HEK293 (cell line): ENCODE results near the gene SLC38A10.

Source experiments
- CTCF ChIA-PET: fragments of 350-600 bp; formaldehyde crosslinking; extraction: SDS; loops from one replicate; lab custom pipeline; 2021; ENCODE audit warnings: antibody characterized with exemption; lab: Yijun Ruan, JAX
- POLR2A ChIA-PET: fragments of 300-600 bp; formaldehyde crosslinking; extraction: SDS; loops from one replicate; lab custom pipeline; 2020; ENCODE audit warnings: antibody characterized with exemption, inconsistent platforms; lab: Yijun Ruan, JAX
- H3K27ac ChIP-seq: fragments of 200-500 bp; sonication (Bioruptor generic); 2 replicates; pipeline ENCODE4 v1.5.1; 2014; ENCODE audit warnings: low read depth, low read length, control low read depth, inconsistent platforms; ENCODE audit errors: extremely low read depth
- H3K36me3 ChIP-seq, 2 experiments: fragments of 200-500 bp in 1 of 2; sonication (Bioruptor generic) in 1 of 2; 1 replicate in 1 of 2; 2 replicates in 1 of 2; pipeline ENCODE4 v1.5.1; 2014 to 2017; ENCODE audit warnings: inconsistent platforms in 2 of 2, low read length in 2 of 2; ENCODE audit not compliant: control insufficient read depth in 2 of 2, insufficient read depth in 1 of 2
- H3K4me1 ChIP-seq: fragments of 200-500 bp; sonication (Bioruptor generic); 2 replicates; pipeline ENCODE4 v1.5.1; 2014; ENCODE audit warnings: mild to moderate bottlenecking, low read length, inconsistent platforms; ENCODE audit not compliant: control insufficient read depth, insufficient read depth
- H3K4me3 ChIP-seq: 2 replicates; pipeline ENCODE4 v1.5.1; 2011; ENCODE audit warnings: low read depth, mild to moderate bottlenecking, control low read depth, low read length, moderate library complexity
- H3K9me3 ChIP-seq: fragments of 200-500 bp; sonication (Bioruptor generic); 2 replicates; pipeline ENCODE4 v1.5.1; 2014; ENCODE audit warnings: low read depth, low read length, inconsistent platforms; ENCODE audit not compliant: control insufficient read depth, insufficient read depth
- SCRT1 ChIP-seq: fragments of 450-650 bp; formaldehyde crosslinking; IDR thresholded peaks from 2 replicates; pipeline ENCODE4 v1.5.1; 2016; ENCODE audit warnings: missing biosample characterization, missing genetic modification characterization, borderline replicate concordance
- SCRT2 ChIP-seq: fragments of 450-650 bp; formaldehyde crosslinking; IDR thresholded peaks from 2 replicates; pipeline ENCODE4 v1.5.1; 2016; ENCODE audit warnings: missing biosample characterization, missing genetic modification characterization
- ZFHX2 ChIP-seq: fragments of 450-650 bp; formaldehyde crosslinking; conservative IDR thresholded peaks from 2 replicates; pipeline ENCODE4 v1.5.1; 2016; ENCODE audit warnings: missing biosample characterization, missing genetic modification characterization
- ZNF2 ChIP-seq: fragments of 450-650 bp; formaldehyde crosslinking; IDR thresholded peaks from 2 replicates; pipeline ENCODE4 v1.5.1; 2016; ENCODE audit warnings: missing biosample characterization, missing genetic modification characterization
- ZNF416 ChIP-seq: fragments of 450-650 bp; formaldehyde crosslinking; IDR thresholded peaks from 2 replicates; pipeline ENCODE4 v1.5.1; 2016; ENCODE audit warnings: missing biosample characterization, missing genetic modification characterization
- ZNF423 ChIP-seq: fragments of 450-650 bp; formaldehyde crosslinking; IDR thresholded peaks from 2 replicates; pipeline ENCODE4 v1.5.1; 2016; ENCODE audit warnings: missing biosample characterization, missing genetic modification characterization
- ZNF658 ChIP-seq: fragments of 450-650 bp; formaldehyde crosslinking; IDR thresholded peaks from 2 replicates; pipeline ENCODE4; 2016; ENCODE audit warnings: missing biosample characterization, missing genetic modification characterization
- ZNF768 ChIP-seq: fragments of 450-650 bp; formaldehyde crosslinking; IDR thresholded peaks from 2 replicates; pipeline ENCODE4 v1.5.1; 2018; ENCODE audit warnings: missing biosample characterization, mild to moderate bottlenecking, missing genetic modification characterization
- ZNF776 ChIP-seq: fragments of 450-650 bp; formaldehyde crosslinking; IDR thresholded peaks from 2 replicates; pipeline ENCODE4 v1.5.0; 2017; ENCODE audit warnings: missing biosample characterization, missing genetic modification characterization, borderline replicate concordance
- TF ChIP-seq, protein P1 (sequence below): fragments of 450-650 bp; formaldehyde crosslinking; IDR thresholded peaks from 2 replicates; pipeline ENCODE4 v1.5.1; 2016; ENCODE audit warnings: missing biosample characterization, missing genetic modification characterization
- TF ChIP-seq, protein P2 (sequence below): fragments of 450-650 bp; formaldehyde crosslinking; IDR thresholded peaks from 2 replicates; pipeline ENCODE4 v1.5.1; 2016; ENCODE audit warnings: missing biosample characterization, missing genetic modification characterization
- TF ChIP-seq, protein P3 (sequence below): fragments of 450-650 bp; formaldehyde crosslinking; optimal IDR thresholded peaks from 2 replicates; pipeline ENCODE3; 2016; ENCODE audit warnings: missing biosample characterization, mild to moderate bottlenecking, missing genetic modification characterization
- TF ChIP-seq, protein P4 (sequence below): fragments of 450-650 bp; formaldehyde crosslinking; IDR thresholded peaks from 2 replicates; pipeline ENCODE4 v1.5.1; 2016; ENCODE audit warnings: missing biosample characterization, missing genetic modification characterization, borderline replicate concordance

The SLC38A10 gene

DNA sequence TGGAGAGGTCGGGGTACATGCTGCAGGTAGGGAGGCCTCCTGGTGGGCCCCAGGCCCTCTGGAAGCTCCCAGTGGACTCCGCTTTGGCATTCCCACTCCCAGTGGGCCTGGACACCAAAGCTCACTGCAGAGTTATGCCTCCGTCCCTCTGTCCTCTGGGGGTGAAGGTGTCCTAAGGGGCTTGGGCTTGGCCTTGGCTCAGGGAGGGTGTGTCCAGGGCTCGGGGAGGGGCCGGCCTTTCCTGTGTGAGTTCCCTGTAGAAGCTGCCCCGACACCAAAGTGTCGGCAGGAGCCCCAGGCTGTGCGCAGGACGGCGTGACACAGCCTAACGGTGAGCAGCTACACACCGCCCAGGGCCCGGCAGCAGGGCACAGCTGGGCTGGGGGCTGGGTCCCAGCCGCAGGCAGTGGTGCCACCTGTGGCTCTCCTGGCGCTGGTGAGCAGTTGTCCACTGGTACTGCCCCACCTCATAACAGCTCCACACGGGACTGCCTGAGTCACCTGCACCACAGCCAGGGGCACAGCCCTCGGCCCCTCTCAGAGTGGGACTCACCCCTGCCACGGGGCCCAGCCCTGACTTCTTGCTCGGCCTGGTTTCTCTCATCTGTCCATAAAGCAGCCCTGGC lies 62.4 kb downstream of the SLC38A10 start:
- Histone ChIP-seq H3K27ac (no peak overlapping the region), H3K4me3 (no peak overlapping the region), H3K36me3 (peaks cover 5 to 70% of the 10 kb centered on the region in 2 experiments; a peak in 2 of 3 replicates), H3K9me3 (no peaks in the 10 kb centered on the region), H3K4me1 (peaks cover 8% of the 10 kb centered on the region)
- CTCF ChIA-PET, result interaction anchor here (0.5 to 1.4 kb wide), 4 partner anchors 10 to 252 kb away, joined by 3 to 7 read pairs (median 5); partner anchors contain the start of gene CEP131
- TF ChIP-seq SCRT1 (tag by site-specific recombination) (peak; percentile 66), SCRT2 (tag by site-specific recombination) (peak; percentile 69), ZNF423 (tag by site-specific recombination) (no peak), ZNF768 (tag by site-specific recombination) (no peak)
- POLR2A ChIA-PET, result interaction anchor here (0.9 to 3.8 kb wide), 2 partner anchors 10 to 257 kb away, joined by 6 to 22 read pairs; partner anchors contain the start of gene CEP131

DNA sequence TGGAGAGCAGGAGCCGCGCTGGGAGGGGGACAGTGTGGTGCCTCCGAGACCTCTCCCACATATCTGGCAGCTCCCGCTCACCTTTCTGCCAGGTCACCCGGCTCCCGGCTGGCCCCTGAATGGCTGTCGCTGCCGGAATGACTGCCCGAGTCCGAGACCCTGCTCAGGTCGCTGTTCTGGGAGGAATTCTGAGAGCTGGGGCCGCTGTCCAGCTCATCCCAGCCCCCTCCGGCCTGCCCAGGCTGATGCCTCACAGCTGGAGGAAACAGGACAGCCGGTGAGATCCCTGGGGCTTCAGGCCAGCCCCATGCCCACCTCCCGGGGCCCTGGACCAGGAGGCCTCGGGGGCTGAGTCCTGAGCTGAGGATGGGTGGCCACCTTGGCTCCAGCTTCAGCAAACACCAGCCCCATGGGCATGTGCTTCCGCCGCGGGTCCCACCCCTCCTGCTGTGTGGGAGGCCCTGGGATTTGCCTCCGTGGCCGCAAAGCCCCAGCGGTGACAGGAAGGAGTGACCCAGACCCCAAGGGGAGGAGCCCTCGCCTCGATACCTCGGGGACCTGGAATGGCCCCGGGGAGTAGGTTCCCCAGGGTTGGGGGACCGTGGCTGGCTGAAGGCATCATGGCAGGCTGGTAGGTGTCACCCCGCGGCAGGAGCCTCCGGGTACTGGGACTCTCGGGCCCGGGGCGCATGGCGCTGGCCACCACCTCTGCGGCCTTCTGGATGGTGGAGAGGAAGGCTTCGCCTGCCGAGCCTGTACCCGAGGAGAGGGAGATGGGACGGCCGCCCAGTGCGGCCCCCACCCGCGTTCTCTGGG lies 63.1 kb downstream of the SLC38A10 start:
- Histone ChIP-seq H3K36me3 (peaks cover 5 to 70% of the 10 kb centered on the region in 2 experiments; a peak in 2 of 3 replicates), H3K27ac (no peak overlapping the region), H3K4me3 (no peak overlapping the region)
- CTCF ChIA-PET, result interaction anchor here (0.6 to 2.5 kb wide), 5 partner anchors 9 to 490 kb away, joined by 3 to 23 read pairs (median 4); partner anchors contain the start of gene CEP131
- TF ChIP-seq ZNF776 (tag by site-specific recombination), result no peak
- TF ChIP-seq, protein P1, sequence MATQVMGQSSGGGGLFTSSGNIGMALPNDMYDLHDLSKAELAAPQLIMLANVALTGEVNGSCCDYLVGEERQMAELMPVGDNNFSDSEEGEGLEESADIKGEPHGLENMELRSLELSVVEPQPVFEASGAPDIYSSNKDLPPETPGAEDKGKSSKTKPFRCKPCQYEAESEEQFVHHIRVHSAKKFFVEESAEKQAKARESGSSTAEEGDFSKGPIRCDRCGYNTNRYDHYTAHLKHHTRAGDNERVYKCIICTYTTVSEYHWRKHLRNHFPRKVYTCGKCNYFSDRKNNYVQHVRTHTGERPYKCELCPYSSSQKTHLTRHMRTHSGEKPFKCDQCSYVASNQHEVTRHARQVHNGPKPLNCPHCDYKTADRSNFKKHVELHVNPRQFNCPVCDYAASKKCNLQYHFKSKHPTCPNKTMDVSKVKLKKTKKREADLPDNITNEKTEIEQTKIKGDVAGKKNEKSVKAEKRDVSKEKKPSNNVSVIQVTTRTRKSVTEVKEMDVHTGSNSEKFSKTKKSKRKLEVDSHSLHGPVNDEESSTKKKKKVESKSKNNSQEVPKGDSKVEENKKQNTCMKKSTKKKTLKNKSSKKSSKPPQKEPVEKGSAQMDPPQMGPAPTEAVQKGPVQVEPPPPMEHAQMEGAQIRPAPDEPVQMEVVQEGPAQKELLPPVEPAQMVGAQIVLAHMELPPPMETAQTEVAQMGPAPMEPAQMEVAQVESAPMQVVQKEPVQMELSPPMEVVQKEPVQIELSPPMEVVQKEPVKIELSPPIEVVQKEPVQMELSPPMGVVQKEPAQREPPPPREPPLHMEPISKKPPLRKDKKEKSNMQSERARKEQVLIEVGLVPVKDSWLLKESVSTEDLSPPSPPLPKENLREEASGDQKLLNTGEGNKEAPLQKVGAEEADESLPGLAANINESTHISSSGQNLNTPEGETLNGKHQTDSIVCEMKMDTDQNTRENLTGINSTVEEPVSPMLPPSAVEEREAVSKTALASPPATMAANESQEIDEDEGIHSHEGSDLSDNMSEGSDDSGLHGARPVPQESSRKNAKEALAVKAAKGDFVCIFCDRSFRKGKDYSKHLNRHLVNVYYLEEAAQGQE (tag by site-specific recombination), result 0 out of 2 replicates have a peak, but pooled peaks have one; percentile 20
- TF ChIP-seq, all 188 proteins: peak for 1
- Histone ChIP-seq H3K9me3 (no peaks in the 10 kb centered on the region), H3K4me1 (peaks cover 8% of the 10 kb centered on the region)
- POLR2A ChIA-PET, result interaction anchor here (0.9 to 3.8 kb wide), 2 partner anchors 9 to 257 kb away, joined by 6 to 22 read pairs; partner anchors contain the start of gene CEP131

DNA sequence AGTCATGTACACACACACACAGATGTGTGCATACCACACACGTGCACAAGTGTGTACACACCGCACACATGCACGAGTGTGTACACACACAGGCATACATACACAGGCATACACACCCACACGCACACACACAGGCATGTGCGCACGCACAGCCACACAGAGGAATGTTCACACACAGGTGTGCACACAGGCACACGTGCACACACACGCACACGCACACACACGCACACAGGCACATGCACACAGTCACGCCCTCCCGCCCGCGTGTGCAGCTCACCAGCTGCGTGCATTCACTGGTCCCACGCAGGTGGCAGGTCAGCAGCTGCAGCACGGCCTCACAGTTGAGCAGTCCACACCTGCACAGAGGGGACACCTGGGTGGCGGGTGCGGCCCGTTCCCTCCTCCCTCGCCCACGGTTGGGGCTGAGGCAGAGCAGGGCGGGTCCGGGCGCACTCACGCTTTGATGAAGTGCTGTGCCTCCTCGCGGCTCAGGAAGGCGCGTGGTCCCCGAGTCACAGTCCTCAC lies 63.9 kb downstream of the SLC38A10 start:
- Histone ChIP-seq H3K4me1 (peaks cover 8% of the 10 kb centered on the region), H3K36me3 (peaks cover 5 to 64% of the 10 kb centered on the region in 2 experiments; a peak in 2 of 3 replicates), H3K27ac (no peak overlapping the region), H3K9me3 (no peaks in the 10 kb centered on the region), H3K4me3 (no peak overlapping the region)
- POLR2A ChIA-PET, result interaction anchor here (1.6 kb wide), 1 partner anchor 8 kb away, joined by 5 read pairs; the partner anchor contains the start of genes NDUFAF8 and TEPSIN
- CTCF ChIA-PET, result interaction anchor here (0.6 to 2.5 kb wide), 4 partner anchors 89 to 114 kb away, joined by 3 to 23 read pairs (median 4); no protein-coding TSS in a partner anchor
- TF ChIP-seq ZFHX2 (tag by site-specific recombination), result 0 out of 2 replicates have a peak, but pooled peaks have one; percentile 10
- 0 out of 2 replicates have a peak, but pooled peaks have one; percentile 23 for TF ChIP-seq ZNF658
- TF ChIP-seq, protein P2, sequence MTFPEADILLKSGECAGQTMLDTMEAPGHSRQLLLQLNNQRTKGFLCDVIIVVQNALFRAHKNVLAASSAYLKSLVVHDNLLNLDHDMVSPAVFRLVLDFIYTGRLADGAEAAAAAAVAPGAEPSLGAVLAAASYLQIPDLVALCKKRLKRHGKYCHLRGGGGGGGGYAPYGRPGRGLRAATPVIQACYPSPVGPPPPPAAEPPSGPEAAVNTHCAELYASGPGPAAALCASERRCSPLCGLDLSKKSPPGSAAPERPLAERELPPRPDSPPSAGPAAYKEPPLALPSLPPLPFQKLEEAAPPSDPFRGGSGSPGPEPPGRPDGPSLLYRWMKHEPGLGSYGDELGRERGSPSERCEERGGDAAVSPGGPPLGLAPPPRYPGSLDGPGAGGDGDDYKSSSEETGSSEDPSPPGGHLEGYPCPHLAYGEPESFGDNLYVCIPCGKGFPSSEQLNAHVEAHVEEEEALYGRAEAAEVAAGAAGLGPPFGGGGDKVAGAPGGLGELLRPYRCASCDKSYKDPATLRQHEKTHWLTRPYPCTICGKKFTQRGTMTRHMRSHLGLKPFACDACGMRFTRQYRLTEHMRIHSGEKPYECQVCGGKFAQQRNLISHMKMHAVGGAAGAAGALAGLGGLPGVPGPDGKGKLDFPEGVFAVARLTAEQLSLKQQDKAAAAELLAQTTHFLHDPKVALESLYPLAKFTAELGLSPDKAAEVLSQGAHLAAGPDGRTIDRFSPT, result no peak
- TF ChIP-seq ZNF2 (tag by site-specific recombination), result no peak
- TF ChIP-seq, protein P3, sequence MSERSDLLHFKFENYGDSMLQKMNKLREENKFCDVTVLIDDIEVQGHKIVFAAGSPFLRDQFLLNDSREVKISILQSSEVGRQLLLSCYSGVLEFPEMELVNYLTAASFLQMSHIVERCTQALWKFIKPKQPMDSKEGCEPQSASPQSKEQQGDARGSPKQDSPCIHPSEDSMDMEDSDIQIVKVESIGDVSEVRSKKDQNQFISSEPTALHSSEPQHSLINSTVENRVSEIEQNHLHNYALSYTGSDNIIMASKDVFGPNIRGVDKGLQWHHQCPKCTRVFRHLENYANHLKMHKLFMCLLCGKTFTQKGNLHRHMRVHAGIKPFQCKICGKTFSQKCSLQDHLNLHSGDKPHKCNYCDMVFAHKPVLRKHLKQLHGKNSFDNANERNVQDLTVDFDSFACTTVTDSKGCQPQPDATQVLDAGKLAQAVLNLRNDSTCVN, result peak; percentile 22
- TF ChIP-seq, protein P4, sequence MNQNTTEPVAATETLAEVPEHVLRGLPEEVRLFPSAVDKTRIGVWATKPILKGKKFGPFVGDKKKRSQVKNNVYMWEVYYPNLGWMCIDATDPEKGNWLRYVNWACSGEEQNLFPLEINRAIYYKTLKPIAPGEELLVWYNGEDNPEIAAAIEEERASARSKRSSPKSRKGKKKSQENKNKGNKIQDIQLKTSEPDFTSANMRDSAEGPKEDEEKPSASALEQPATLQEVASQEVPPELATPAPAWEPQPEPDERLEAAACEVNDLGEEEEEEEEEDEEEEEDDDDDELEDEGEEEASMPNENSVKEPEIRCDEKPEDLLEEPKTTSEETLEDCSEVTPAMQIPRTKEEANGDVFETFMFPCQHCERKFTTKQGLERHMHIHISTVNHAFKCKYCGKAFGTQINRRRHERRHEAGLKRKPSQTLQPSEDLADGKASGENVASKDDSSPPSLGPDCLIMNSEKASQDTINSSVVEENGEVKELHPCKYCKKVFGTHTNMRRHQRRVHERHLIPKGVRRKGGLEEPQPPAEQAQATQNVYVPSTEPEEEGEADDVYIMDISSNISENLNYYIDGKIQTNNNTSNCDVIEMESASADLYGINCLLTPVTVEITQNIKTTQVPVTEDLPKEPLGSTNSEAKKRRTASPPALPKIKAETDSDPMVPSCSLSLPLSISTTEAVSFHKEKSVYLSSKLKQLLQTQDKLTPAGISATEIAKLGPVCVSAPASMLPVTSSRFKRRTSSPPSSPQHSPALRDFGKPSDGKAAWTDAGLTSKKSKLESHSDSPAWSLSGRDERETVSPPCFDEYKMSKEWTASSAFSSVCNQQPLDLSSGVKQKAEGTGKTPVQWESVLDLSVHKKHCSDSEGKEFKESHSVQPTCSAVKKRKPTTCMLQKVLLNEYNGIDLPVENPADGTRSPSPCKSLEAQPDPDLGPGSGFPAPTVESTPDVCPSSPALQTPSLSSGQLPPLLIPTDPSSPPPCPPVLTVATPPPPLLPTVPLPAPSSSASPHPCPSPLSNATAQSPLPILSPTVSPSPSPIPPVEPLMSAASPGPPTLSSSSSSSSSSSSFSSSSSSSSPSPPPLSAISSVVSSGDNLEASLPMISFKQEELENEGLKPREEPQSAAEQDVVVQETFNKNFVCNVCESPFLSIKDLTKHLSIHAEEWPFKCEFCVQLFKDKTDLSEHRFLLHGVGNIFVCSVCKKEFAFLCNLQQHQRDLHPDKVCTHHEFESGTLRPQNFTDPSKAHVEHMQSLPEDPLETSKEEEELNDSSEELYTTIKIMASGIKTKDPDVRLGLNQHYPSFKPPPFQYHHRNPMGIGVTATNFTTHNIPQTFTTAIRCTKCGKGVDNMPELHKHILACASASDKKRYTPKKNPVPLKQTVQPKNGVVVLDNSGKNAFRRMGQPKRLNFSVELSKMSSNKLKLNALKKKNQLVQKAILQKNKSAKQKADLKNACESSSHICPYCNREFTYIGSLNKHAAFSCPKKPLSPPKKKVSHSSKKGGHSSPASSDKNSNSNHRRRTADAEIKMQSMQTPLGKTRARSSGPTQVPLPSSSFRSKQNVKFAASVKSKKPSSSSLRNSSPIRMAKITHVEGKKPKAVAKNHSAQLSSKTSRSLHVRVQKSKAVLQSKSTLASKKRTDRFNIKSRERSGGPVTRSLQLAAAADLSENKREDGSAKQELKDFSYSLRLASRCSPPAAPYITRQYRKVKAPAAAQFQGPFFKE, result no peak
- TF ChIP-seq ZNF416, result no peak
